Stimulated activated CD4-positive, alpha-beta T cell treated with anti-CD3 and anti-CD28 coated beads, Interleukin-2, amount 100 ng/mL, for 24 hours (primary cell): Measurements from ENCODE around the gene IQSEC1.

ENCODE experiments used
- DNase-seq, 2 donors: peaks; one replicate each; pipeline ENCODE4 v3.0.0-alpha.2; 2020

IQSEC1 gene

GRCh38 chr3:12903881-12904280 lies 169.3 kb downstream of the IQSEC1 start:
- DNase-seq = no peak

- no peak for DNase-seq
Observed at GRCh38 chr3:12903000-12903800, 170.0 kb downstream of the IQSEC1 start.

DNA sequence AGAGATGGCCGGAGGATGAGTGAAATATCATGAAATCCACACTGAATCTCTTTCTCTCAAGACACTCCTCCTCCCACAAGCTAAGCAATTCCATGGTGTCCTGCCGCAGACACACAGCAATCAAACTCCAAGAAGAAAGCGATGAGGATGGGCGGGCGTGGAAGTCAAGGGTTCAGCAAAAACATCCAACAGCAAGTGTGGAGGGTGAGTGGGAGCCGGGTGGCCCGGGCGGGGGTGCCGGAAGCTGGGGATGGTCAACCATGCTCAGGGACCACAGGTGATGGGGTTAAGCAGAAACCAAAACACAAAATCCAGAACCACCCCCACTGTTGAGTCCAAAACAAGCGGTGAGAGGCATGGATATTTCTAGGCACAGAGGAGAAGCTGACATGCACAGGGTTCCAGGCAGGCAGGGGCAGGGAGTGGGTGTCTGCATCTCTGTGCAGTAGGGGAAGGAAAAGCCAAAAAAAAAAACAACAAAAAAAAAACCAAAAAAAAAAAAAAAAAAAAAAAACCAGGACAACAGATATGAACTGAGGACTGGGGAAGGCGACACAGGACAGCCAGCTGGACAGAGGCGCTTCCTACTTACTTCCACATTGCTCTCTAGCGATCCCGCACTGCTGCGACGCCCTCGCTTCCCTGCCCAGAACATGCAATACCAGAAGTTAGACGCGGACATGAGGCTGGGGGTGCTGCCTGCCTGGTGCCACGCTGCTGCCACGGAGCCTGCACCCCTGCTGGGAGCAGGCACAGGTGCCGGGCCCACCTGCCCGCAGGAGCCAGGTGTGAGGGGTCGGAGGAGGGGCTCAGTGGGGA lies 170.8 kb downstream of the IQSEC1 start:
- DNase-seq = no peak

DNA sequence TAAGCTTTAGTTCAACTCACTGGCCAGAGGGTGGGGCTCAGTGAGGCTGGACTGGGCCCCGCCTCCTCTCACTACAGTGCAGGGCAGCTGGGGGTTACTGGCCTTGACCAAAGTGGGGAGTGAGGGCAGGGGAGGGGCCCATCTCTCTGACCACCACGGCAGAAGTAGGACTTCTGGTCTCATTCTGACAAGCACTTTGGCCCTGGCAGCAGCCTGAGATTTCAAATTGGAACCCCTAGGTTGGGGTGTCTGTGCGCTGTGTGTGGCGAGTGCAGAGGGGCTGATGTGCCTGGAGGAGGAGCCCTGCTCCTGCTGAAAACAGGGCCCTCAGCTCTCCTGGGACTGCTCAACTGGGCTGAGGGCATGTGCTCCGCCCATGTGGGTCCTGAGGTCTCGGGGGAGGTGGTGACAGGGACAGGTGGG lies 171.6 kb downstream of the IQSEC1 start:
- DNase-seq = no peak

DNA sequence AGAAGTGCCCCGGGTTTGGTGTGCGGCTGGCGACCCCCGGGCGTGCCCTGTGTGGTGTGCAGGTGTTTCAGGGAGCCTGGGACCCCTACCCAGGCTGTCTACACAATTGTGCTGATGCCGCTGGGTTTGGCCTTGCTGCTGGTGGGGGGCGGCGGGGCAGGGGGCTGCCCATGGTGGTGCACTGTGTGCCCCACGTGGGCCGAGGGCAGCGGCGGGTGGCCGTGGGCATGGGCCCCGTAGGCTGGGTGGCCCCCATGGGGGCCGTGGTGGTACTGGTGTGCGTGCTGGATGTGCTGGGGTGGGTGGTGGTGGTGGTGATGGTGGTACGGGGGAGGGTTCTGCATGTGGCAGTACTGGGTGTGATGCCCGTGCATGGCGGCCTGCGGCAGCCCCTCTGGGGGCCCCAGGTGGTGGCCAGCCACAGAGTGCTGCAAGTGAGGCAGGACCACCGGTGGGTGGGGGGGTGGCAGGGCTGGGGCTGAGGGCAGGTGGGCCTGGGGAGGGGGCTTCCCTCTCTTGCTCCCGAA lies 172.3 kb downstream of the IQSEC1 start:
- no peak for DNase-seq

- no peak for DNase-seq
Observed at GRCh38 chr3:12898965-12899755, 174.1 kb downstream of the IQSEC1 start.

DNA sequence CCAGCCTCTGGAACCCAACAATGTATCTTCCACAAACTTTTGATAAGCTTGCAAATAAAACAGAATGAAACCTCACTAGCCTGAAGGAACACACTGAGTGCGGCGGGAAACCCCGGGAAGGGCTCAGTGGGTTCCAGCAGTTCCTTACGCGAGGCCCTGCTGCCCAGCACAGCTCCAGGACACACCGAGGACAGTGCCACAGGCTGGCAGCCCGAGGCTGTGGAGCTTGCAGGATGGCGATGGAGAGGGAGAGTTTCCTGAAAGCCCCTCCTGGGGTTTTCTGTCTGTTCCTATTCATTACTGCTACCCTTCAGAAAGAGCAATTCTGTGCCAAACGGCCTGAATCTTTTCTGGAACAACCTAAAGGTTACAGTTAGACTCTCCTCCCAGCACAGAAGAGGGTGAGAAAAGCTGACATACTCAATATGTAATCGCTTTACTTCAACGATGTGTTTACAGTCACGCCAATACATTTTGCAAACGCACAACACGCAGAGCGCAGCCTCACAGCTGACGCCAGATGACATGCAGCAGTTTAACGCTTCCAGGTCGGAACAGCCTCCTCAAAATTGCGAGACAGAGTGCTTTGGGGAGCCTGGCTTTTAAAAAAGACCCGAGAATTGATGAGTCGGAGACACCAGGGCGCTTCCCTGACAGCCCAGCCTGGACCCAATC lies 174.8 kb downstream of the IQSEC1 start:
- no peak for DNase-seq

DNA sequence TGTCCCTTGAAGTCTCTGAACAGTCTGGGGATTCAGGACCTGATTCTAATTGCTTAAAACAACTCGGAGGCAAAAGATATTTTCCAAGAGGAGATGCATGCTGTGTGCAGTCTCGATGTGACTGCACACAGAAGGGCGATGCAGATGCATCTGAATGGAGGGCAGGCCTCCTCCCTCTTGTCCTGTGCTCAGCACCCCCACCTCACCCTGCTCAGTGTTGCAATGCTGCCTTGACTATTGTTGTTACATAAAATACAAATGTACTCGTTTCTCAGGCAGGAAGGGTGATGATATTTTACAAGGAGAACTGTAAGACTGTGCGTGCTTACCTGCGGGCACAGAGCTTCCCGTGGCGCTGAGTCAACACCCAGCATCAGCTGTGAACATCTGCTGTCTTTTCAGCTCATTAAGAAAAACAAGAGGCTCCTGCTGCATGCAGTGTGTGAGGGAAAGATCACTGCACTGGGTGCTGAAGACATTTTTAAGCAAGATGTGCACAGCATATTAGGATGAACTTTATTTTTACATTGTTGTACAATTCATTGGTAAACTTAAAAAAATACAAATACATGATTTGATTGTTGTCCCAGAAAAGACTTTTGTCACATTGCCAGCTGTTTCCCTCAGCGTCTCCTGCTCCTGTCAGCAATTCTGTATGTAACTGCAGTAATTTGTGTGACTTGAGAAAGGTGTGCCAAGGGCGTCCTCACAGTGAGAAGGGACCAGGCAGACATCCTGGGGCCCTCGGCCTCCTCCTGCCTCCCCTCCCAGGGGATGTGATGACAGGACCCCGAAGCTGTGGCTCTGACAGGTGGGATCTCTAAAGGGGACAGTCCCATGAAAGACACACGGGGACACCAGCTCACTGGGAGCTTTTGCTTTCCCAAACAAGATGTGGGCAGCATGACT lies 175.6 kb downstream of the IQSEC1 start:
- DNase-seq = no peak

GRCh38 chr3:12896063-12896985 lies 176.9 kb downstream of the IQSEC1 start:
- no peak for DNase-seq

- DNase-seq = no peak
Observed at GRCh38 chr3:12895391-12896062, 177.7 kb downstream of the IQSEC1 start.

DNA sequence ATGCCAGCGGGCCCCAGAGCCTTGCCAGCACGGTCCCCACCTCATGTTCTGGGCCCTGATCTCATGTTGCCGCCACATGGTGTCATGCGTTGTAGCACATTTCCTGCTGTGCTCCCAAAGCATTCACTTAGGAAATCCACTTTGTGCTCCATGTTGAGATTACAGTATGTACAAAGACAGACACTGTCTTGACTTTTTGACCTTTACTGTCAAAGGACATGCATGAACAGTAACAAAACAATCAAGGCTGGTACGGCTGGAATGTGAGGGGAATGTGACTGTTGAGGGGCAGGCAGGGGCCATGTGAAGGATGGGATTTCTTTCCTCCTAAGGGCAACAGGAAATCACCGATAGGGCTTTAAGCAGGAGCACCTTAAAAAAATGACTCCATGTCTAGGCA lies 178.6 kb downstream of the IQSEC1 start:
- no peak for DNase-seq

DNA sequence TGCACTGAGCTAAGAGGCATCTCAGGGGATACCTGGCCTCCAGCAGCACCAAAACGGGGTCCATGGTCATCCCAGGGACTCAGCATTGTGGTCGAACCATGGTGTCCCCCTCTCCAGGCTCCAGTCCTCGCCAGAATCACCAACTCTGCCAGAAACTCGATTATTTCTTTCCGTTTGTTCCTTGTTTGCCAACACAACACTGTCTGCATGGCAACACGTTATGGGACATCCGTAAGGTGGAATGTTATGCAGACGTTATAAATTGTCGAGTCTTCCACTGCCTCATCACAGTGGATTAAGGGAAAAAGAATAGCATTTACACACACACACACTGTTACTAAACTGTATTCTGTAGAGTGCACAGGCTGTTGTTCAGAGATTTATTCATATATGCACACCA lies 179.4 kb downstream of the IQSEC1 start:
- DNase-seq = no peak

- no peak for DNase-seq
Observed at GRCh38 chr3:12893247-12893646, 180.0 kb downstream of the IQSEC1 start.

GRCh38 chr3:12892840-12893189 lies 180.4 kb downstream of the IQSEC1 start:
- no peak for DNase-seq

DNA sequence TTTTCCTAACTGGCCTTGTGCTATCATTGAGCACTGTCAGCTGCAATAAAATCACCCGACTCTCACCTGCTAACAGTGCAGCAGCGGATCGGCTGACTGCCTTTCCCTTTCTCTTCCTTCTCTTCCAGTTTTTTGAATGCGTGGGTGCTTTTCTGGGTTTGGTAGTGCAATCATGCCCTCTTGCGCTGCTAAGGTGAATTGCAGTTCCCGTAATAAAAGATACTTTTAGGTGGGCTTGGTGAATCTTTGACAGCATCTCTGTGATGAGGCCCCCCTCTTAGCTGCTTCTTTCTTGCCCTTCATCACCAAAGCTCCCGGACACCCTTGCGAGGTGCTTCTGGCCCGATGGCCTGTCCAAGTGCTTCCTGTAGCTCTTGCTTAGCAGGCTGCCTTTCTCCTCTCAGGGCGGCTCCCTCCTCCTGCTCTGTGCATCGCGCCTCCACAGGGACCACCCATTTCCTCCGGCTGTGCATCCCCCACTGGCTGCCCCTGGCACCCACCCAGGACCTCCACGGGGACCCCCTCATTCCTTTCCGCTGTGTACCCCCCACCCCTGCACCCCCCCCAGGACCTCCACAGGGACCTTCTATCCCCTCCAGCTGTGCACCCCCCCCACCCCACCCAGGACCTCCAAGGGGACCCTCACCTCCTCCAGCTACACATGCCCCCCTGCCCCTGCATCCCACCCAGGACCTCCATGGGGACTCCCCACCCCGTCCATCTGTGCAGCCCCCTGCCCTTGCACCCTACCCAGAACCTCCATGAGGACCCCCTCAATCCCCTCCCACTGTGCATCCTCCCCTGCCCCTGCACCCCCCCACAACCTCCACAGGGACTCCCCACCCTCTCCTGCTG lies 181.0 kb downstream of the IQSEC1 start:
- DNase-seq = peak; percentile 44

- DNase-seq = no peak
Observed at GRCh38 chr3:12891391-12891984, 181.7 kb downstream of the IQSEC1 start.

GRCh38 chr3:12890610-12891390 lies 182.4 kb downstream of the IQSEC1 start:
- DNase-seq = no peak
